Glutamatergic neuron (in vitro differentiated cells): ENCODE data around the gene ZNF695. TPM values are rescaled to one million over a fixed set of nuclear protein-coding genes. Genes with fewer than 3 reads are reported as not detected.
"Not testable (repeated sequence)": the region's sequence is repeated elsewhere in the genome, so short reads cannot be mapped to it uniquely, and the experiment has no call there.

Source experiments
- DNase-seq: peaks from one replicate; pipeline ENCODE4 v3.0.0; 2022
- H3K27ac Mint-ChIP-seq: one replicate; pipeline ENCODE4 v1.8.0; 2020; ENCODE audit warnings: mild to moderate bottlenecking, mixed read lengths, inconsistent platforms; ENCODE audit not compliant: unreplicated experiment
- H3K27me3 Mint-ChIP-seq: one replicate; pipeline ENCODE4 v1.8.0; 2020; ENCODE audit warnings: mild to moderate bottlenecking, moderate library complexity, mixed read lengths, inconsistent platforms; ENCODE audit not compliant: unreplicated experiment
- H3K36me3 Mint-ChIP-seq: one replicate; pipeline ENCODE4 v1.8.0; 2020; ENCODE audit warnings: mild to moderate bottlenecking, mixed read lengths, inconsistent platforms; ENCODE audit not compliant: unreplicated experiment
- H3K4me1 Mint-ChIP-seq: one replicate; pipeline ENCODE4 v1.8.0; 2020; ENCODE audit warnings: mild to moderate bottlenecking, low read depth, mixed read lengths, inconsistent platforms; ENCODE audit not compliant: unreplicated experiment
- H3K4me3 Mint-ChIP-seq: one replicate; pipeline ENCODE4 v1.8.0; 2020; ENCODE audit warnings: mild to moderate bottlenecking, mixed read lengths, inconsistent platforms; ENCODE audit not compliant: unreplicated experiment
- H3K9me3 Mint-ChIP-seq: one replicate; pipeline ENCODE4 v1.8.0; 2020; ENCODE audit warnings: mild to moderate bottlenecking, moderate library complexity, mixed read lengths, inconsistent platforms; ENCODE audit not compliant: unreplicated experiment
- total RNA-seq: library from RNA; stranded (reverse); fragmentation: NEBNext Ultra II Directional; extraction: Animal tissue kit (Norgen Biotek cat#: 25700); gene quantifications from one replicate; pipeline ENCODE4 v1.2.1, GENCODE V29; 2021; ENCODE audit not compliant: unreplicated experiment
- TF ChIP-seq, protein P1 (sequence below): fragments of 200-600 bp; sonication (generic); IDR thresholded peaks from one replicate; pipeline ENCODE4 v1.5.0; 2021; ENCODE audit not compliant: partially characterized antibody, unreplicated experiment

ZNF695 gene
- total RNA-seq, 1 donor from 2014 or later: 7.9 TPM

DNA sequence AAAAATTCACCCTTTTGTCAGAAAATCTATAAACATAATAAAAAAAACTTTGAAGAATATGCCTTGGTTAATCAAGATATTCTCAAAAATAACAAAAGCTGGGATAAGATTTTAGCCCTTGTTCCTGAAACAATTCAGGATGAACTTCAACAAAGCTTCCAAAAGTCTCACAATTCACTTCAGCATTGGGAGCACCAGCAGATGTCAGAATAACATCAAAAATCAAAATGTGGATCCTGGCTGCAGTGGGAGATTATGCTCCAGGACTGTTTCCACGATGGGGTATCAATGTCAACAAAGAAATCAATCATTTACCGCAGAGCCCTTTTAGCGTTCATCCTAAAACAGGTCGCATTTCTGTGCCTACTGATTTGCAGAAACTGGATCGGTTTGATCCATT, 35.5 kb upstream of the ZNF695 start:
- Mint-ChIP-seq H3K4me1 (no peaks in the 10 kb centered on the region), H3K4me3 (no peak overlapping the region), H3K27ac (no peak overlapping the region), H3K27me3 (peaks cover 3% of the 10 kb centered on the region), H3K36me3 (peaks cover 61% of the 10 kb centered on the region), H3K9me3 (peaks cover 26% of the 10 kb centered on the region)
- DNase-seq: no peak
- TF ChIP-seq, protein P1, sequence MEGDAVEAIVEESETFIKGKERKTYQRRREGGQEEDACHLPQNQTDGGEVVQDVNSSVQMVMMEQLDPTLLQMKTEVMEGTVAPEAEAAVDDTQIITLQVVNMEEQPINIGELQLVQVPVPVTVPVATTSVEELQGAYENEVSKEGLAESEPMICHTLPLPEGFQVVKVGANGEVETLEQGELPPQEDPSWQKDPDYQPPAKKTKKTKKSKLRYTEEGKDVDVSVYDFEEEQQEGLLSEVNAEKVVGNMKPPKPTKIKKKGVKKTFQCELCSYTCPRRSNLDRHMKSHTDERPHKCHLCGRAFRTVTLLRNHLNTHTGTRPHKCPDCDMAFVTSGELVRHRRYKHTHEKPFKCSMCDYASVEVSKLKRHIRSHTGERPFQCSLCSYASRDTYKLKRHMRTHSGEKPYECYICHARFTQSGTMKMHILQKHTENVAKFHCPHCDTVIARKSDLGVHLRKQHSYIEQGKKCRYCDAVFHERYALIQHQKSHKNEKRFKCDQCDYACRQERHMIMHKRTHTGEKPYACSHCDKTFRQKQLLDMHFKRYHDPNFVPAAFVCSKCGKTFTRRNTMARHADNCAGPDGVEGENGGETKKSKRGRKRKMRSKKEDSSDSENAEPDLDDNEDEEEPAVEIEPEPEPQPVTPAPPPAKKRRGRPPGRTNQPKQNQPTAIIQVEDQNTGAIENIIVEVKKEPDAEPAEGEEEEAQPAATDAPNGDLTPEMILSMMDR: no peak

DNA sequence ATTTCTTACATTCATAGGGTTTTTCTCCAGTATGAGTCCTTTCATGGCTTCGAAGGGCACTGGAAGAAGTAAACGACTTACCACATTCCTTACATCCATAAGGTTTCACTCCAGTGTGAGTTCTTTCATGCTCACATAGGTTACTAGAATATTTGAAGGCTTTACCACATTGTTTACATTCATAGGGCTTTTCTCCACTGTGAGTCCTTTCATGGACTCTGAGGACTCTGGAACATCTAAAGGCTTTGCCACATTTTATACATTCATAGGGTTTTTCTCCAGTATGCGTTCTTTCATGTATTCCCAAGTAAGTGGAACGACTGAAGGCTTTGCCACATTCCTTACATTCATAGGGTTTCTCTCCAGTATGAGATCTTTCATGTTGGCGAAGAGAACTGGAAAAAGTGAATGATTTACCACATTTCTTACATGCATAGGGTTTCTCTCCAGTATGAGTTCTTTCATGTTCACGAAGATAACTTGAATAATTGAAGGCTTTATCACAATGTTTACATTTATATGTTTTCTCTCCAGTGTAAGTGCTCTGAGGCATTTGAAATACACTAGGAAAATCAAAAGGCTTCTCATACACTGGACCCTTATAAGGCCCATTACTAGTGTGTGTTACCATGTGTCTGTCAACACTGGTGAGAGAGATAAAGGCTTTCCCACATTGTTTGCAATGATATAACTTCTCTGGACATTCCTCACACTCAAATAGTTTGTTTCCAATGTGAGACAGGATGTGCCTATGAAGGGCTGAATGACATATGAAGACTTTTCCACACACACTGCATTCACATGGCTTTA, 29.9 kb upstream of the ZNF695 start:
- TF ChIP-seq, protein P1: no peak
- Mint-ChIP-seq H3K4me3 (no peak overlapping the region), H3K27ac (no peak overlapping the region), H3K27me3 (no peaks in the 10 kb centered on the region), H3K4me1 (no peaks in the 10 kb centered on the region), H3K9me3 (peaks cover 29% of the 10 kb centered on the region), H3K36me3 (peaks cover 67% of the 10 kb centered on the region)
- no peak for DNase-seq

DNA sequence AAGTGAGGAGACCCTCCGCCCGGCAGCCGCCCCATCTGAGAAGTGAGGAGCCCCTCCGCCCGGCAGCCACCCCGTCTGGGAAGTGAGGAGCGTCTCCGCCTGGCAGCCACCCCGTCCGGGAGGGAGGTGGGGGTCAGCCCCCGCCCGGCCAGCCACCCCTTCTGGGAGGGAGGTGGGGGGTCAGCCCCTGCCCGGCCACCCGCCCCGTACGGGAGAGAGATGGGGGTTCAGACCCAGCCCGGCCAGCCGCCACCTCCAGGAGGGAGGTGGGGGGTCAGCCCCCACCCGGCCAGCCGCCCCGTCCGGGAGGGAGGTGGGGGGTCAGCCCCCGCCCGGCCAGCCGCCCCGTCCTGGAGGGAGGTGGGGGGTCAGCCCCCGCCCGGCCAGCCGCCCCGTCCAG, 24.4 kb upstream of the ZNF695 start:
- H3K4me1 Mint-ChIP-seq, H3K27me3 Mint-ChIP-seq, H3K4me3 Mint-ChIP-seq, H3K27ac Mint-ChIP-seq: not testable (repeated sequence)
- peak; percentile 16 for DNase-seq
- H3K9me3 Mint-ChIP-seq: peaks cover 28% of the 10 kb centered on the region
- H3K36me3 Mint-ChIP-seq: peaks cover 54% of the 10 kb centered on the region

DNA sequence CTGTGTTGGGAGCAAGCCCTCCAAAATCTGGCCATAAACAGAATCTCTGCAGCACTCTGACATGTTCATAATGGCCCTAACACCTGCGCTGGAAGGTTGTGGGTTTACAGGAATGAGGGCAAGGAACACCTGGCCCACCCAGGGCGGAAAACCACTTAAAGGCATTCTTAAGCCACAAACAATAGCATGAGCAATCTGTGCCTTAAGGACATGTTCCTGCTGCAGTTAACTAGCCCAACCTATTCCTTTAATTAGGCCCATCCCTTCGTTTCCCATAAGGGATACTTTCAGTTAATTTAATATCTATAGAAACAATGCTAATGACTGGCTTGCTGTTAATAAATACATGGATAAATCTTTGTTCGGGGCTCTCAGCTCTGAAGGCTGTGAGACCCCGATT, 16.8 kb upstream of the ZNF695 start:
- H3K36me3 Mint-ChIP-seq: peaks cover 34% of the 10 kb centered on the region
- H3K4me3 Mint-ChIP-seq, H3K27me3 Mint-ChIP-seq, H3K4me1 Mint-ChIP-seq, H3K27ac Mint-ChIP-seq, DNase-seq, H3K9me3 Mint-ChIP-seq: not testable (repeated sequence)

DNA sequence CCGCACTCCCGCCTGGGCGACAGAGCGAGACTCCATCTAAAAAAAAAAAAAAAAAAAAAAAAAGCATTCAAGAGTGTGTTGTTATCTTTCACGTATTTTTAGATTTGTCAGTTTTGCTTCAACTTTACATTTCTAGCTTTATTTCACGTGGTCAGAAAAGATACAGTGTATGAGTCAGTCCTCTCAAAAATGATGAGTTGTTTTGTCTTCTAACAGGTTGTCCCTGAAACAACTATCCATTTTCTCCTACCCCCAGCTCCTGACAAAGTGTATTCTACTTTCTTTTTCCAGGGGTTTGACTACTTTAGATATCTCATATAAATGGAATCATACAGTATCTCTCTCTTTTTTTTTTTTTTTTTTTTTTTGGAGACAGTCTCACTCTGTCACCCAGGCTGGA, 5.5 kb upstream of the ZNF695 start:
- Mint-ChIP-seq H3K27me3 (no peaks in the 10 kb centered on the region), H3K27ac (no peak overlapping the region)

DNA sequence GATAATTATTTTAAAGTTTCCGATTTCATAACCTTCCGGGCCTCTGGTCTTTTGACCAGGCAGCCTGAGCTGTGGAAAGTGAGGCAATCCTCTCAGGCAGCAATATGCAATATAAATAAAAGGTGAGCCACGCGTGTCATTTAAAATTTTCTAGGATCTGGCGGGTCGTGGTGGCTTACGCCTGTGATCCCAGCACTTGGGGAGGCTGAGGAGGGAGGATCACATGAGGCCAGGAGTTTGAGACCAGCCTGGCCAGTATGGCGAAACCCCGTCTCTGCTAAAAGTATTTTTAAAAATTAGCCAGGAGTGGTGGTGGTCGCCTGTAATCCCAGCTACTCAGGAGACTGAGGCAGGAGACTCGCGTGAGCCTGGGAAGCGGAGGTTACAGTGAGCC, 546 bp upstream of the ZNF695 start:
- Mint-ChIP-seq H3K4me3 (peak overlapping the region; percentile 99), H3K4me1 (no peaks in the 10 kb centered on the region), H3K36me3 (peaks cover 12% of the 10 kb centered on the region), H3K9me3 (peaks cover 6% of the 10 kb centered on the region), H3K27ac (peak overlapping the region; percentile 99), H3K27me3 (peaks cover 5% of the 10 kb centered on the region)
- no peak for DNase-seq
- TF ChIP-seq, protein P1: no peak

More for the DNA sequence above, 5.5 kb upstream of the ZNF695 start:
- H3K9me3 Mint-ChIP-seq: peaks cover 5% of the 10 kb centered on the region
- H3K36me3 Mint-ChIP-seq: no peaks in the 10 kb centered on the region
- H3K4me1 Mint-ChIP-seq: no peaks in the 10 kb centered on the region
- TF ChIP-seq, protein P1: no peak
- H3K4me3 Mint-ChIP-seq: no peak overlapping the region
- DNase-seq: no peak

DNA sequence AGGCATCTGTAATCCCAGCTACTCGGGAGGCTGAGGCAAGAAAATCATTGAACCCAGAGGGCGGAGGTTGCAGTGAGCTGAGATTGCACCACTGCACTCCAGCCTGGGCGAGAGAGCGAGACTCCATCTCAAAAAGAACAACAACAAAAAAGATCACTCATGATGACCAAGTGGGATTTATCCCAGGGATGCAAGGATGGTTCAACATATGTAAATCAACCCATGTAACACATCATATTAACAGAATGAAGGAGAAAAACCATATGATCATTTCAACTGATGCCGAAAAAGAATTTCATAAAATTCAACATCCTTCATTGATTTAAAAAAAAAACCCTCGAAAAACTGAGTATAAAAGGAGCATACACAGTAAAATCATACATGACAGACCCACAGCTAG, 3.8 kb downstream of the ZNF695 start:
- not testable (repeated sequence) for H3K27ac Mint-ChIP-seq, DNase-seq, H3K4me1 Mint-ChIP-seq, H3K4me3 Mint-ChIP-seq, H3K27me3 Mint-ChIP-seq, H3K9me3 Mint-ChIP-seq
- H3K36me3 Mint-ChIP-seq: peaks cover 20% of the 10 kb centered on the region
